Measurements from ENCODE around the gene KIF5C.

DNA sequence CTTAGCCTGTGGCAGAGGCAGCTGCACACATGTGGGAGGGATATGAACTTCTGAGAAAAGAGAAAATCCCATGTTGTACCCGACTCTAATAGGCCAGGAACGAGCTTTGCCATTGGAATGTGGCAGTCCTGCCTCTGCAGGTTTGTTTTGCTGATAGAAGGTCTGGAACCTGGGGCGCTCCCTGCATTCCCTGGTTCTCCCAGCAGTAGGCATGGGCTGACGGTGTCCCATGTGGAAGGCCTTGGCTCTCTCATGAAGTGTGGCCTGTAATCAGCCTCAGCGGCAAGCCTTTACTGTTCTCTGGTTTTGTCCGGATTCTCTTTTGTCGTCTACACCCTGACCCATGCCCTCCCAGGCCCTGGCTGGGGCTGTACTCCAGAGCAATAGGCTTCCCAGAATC, 72.3 kb downstream of the KIF5C start:
- TF ChIP-seq, protein P1, sequence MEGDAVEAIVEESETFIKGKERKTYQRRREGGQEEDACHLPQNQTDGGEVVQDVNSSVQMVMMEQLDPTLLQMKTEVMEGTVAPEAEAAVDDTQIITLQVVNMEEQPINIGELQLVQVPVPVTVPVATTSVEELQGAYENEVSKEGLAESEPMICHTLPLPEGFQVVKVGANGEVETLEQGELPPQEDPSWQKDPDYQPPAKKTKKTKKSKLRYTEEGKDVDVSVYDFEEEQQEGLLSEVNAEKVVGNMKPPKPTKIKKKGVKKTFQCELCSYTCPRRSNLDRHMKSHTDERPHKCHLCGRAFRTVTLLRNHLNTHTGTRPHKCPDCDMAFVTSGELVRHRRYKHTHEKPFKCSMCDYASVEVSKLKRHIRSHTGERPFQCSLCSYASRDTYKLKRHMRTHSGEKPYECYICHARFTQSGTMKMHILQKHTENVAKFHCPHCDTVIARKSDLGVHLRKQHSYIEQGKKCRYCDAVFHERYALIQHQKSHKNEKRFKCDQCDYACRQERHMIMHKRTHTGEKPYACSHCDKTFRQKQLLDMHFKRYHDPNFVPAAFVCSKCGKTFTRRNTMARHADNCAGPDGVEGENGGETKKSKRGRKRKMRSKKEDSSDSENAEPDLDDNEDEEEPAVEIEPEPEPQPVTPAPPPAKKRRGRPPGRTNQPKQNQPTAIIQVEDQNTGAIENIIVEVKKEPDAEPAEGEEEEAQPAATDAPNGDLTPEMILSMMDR (IDR thresholded peaks at IDR 0.05): no peak
- no peak for TF ChIP-seq POLR2AphosphoS5 (IDR thresholded peaks at IDR 0.05; ENCODE audit: insufficient read depth in 1 of 2, low read depth in 1 of 2)
